VCaP (cell line): ENCODE data around the gene ANKMY1.
"Not testable (repeated sequence)": the region's sequence is repeated elsewhere in the genome, so short reads cannot be mapped to it uniquely, and the experiment has no call there.

Experiments used
- H3K27ac ChIP-seq: fragments of 450-650 bp; 2 replicates; pipeline ENCODE4 v1.5.1; 2017
- CTCF ChIP-seq: fragments of 450-650 bp; conservative IDR thresholded peaks from 2 replicates; pipeline ENCODE4 v1.5.1; 2017; ENCODE audit warnings: mild to moderate bottlenecking, moderate library complexity

The ANKMY1 gene

GRCh38 chr2:240527153-240527750, 30.5 kb downstream of the ANKMY1 start:
- no peak for TF ChIP-seq CTCF
- no peak overlapping the region for H3K27ac ChIP-seq

- no peak overlapping the region for H3K27ac ChIP-seq
- no peak for TF ChIP-seq CTCF
Measured at GRCh38 chr2:240526521-240526920, 31.3 kb downstream of the ANKMY1 start.

- no peak for TF ChIP-seq CTCF
- H3K27ac ChIP-seq: no peak overlapping the region
Measured at GRCh38 chr2:240525802-240526201, 32.0 kb downstream of the ANKMY1 start.

- no peak for TF ChIP-seq CTCF
Measured at GRCh38 chr2:240524963-240525718, 32.6 kb downstream of the ANKMY1 start.

GRCh38 chr2:240523451-240524281, 34.1 kb downstream of the ANKMY1 start:
- no peak for TF ChIP-seq CTCF
- no peak overlapping the region for H3K27ac ChIP-seq

More at GRCh38 chr2:240524963-240525718, 32.6 kb downstream of the ANKMY1 start:
- no peak overlapping the region for H3K27ac ChIP-seq

GRCh38 chr2:240522406-240522805, 35.4 kb downstream of the ANKMY1 start:
- no peak overlapping the region for H3K27ac ChIP-seq
- TF ChIP-seq CTCF: no peak

- not testable (repeated sequence) for H3K27ac ChIP-seq
Measured at GRCh38 chr2:240521885-240522284, 35.9 kb downstream of the ANKMY1 start.
